COLO668 (cell line): ENCODE results near the gene HYLS1.
A peak's percentile ranks its signal among the peaks of the same experiment; 100 is the strongest.
"Not testable (repeated sequence)": the region's sequence is repeated elsewhere in the genome, so short reads cannot be mapped to it uniquely, and the experiment has no call there.

Experiments
- DNase-seq: peaks from one replicate; lab custom pipeline; 2025; ENCODE audit not compliant: unreplicated experiment; lab: John Stamatoyannopoulos, UW

Gene HYLS1

GRCh38 chr11:125902927-125903710 lies 15.7 kb downstream of the HYLS1 start, which contains the start of gene PUS3:
PUS3 (minus strand) TSS chr11:125903206; CDS start chr11:125896284, 6,922 bp downstream.
- peak; percentile 95 for DNase-seq

GRCh38 chr11:125903711-125904659 lies 16.5 kb downstream of the HYLS1 start, which contains the start of gene DDX25:
DDX25 (plus strand) TSS chr11:125904508; CDS start chr11:125904518, 10 bp downstream.
- DNase-seq: no peak

GRCh38 chr11:125904678-125905077 lies 17.2 kb downstream of the HYLS1 start:
- no peak for DNase-seq

GRCh38 chr11:125910226-125910849 lies 22.9 kb downstream of the HYLS1 start:
- no peak for DNase-seq

GRCh38 chr11:125914601-125915000 lies 27.1 kb downstream of the HYLS1 start:
- DNase-seq: not testable (repeated sequence)

GRCh38 chr11:125916683-125917347 lies 29.3 kb downstream of the HYLS1 start:
- DNase-seq: no peak

- no peak for DNase-seq
These were observed 30.8 kb downstream of the HYLS1 start for GRCh38 chr11:125918140-125918840.

GRCh38 chr11:125921042-125921441 lies 33.6 kb downstream of the HYLS1 start:
- no peak for DNase-seq

GRCh38 chr11:125922156-125922555 lies 34.7 kb downstream of the HYLS1 start:
- no peak for DNase-seq

GRCh38 chr11:125923012-125923579 lies 35.6 kb downstream of the HYLS1 start:
- peak; percentile 70 for DNase-seq

GRCh38 chr11:125923633-125924032 lies 36.2 kb downstream of the HYLS1 start:
- no peak for DNase-seq

GRCh38 chr11:125924384-125925007 lies 37.0 kb downstream of the HYLS1 start:
- DNase-seq: no peak

- DNase-seq: no peak
These were observed 37.8 kb downstream of the HYLS1 start for GRCh38 chr11:125925247-125925740.

GRCh38 chr11:125925804-125926203 lies 38.3 kb downstream of the HYLS1 start:
- DNase-seq: no peak

GRCh38 chr11:125926682-125927081 lies 39.2 kb downstream of the HYLS1 start:
- DNase-seq: no peak

- no peak for DNase-seq
These were observed 42.1 kb downstream of the HYLS1 start for GRCh38 chr11:125929445-125930075.

GRCh38 chr11:125930076-125930450 lies 42.6 kb downstream of the HYLS1 start:
- no peak for DNase-seq

- no peak for DNase-seq
These were observed 43.6 kb downstream of the HYLS1 start for GRCh38 chr11:125931116-125931515.

- DNase-seq: no peak
These were observed 44.2 kb downstream of the HYLS1 start for GRCh38 chr11:125931668-125932067.
